ENCODE results near the gene ZC3H7B. TPM values are rescaled to one million over a fixed set of nuclear protein-coding genes. Genes with fewer than 3 reads are reported as not detected.

Gene ZC3H7B
- polyA plus RNA-seq, 3 donors: 20.0 to 42.5 (median 34.9) TPM

DNA sequence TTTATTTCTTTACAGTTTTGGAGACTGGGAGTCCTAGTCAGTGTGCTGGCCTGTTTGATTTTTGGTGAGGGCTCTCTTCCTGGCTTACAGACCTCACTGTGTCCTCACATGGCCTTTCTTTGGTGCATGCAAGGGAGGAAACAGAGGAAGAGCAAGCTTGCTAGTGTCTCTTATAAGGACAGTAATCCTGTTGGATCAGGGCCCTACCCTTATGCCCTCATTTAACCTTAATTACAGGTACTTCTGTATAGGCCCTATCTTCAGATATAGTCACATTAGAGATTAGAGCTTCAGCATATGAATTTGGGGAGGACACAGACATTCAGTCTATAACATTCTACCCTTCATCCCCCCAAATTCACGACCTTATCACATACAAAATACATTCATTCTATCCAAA is 14.3 kb downstream of the ZC3H7B start:
- 72 to 84% (median 81%) methylated on average over 1 of the region's 1 CpG for WGBS, 3 donors
- H3K27ac ChIP-seq (ENCODE audit: low read depth, low read length): no peak overlapping the region

DNA sequence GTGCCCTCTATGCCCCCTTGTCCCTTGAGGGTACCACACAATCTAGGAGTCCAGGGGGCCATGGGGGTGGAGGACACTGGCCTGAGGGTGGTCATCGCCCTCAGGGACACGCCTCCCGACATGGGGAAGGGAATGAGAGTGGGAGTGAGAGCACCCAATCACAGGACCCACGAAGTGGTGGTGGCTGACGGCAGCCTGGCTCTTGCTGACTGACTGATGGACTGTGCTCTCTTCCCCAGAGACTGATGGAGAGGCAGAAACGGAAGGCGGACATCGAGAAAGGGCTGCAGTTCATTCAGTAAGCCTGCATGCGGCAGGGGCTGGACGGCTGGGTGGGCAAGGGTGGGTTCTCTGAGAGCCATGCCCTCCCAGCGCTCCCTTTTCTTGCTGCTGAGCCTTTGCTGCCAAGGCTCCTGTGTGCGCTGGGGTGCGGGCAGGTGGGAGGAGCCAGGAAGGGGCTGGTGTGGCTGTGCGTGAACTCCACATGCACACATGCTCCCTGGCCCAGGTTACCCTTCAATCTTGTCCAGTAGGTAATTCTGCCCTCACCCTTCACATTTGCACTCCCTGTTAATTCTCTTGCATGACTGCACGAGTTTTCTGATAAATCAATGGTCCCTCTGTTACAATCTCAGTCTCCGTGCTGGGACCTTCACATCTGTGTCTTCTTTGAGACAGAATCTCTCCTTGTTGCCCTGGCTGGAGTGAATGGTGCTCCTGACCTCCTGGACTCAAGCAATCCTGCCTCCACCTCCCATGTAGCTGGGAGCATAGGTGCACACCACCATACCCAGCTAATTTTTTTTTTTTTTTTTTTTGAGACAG is 19.3 kb downstream of the ZC3H7B start:
- no peak overlapping the region for H3K27ac ChIP-seq (ENCODE audit: low read depth, low read length)
- 88 to 92% (median 90%) methylated on average over 16 of the region's 16 CpGs for whole genome bisulfite sequencing, 3 donors

DNA sequence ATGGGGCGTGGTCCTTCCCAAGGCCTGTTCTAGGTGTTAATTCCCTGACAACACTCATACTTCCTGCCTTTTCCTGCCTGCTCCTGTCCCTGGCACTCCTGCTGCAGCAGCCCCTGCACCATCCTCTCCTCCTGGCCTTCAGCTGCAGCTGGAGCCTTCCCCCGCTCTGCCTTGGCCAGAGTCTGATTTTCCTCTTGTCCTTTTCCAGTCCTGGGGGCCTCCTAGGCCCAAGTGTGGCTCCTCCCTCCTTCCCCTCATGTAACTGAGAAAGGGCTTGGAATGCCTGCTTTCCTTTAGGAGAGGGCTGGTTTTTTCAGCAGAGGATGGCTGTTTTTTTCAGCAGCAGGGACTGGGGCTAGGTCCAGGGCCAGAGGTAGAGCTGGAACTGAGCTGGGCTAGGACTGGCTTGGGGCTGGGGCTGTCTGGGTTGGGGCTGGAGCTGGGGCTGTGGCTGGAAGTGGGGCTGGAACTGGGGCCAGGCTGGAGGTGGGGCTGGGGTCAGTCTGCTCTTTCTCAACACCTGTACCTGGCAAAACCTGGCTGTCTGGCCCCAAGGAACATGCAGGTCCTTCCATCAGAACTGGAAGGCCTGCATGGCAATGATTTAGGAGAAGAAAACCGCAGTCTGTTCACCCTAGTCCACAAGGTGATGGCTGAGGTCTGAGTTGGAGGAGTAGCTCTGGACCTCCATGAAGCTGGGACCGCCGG is 23.6 kb downstream of the ZC3H7B start:
- no peak overlapping the region for H3K27ac ChIP-seq (ENCODE audit: low read depth, low read length)
- 95 to 98% (median 95%) methylated on average over 4 to 5 of the region's 5 CpGs for WGBS, 3 donors

- 82 to 96% (median 86%) methylated on average over 15 to 16 of the region's 16 CpGs for WGBS, 3 donors
- H3K27ac ChIP-seq (ENCODE audit: low read depth, low read length): no peak overlapping the region
These were observed 25.8 kb downstream of the ZC3H7B start for GRCh38 chr22:41327124-41327523.

GRCh38 chr22:41330169-41330568 is 28.8 kb downstream of the ZC3H7B start:
- WGBS, 3 donors: 94 to 95% (median 95%) methylated on average over 7 of the region's 7 CpGs
- no peak overlapping the region for H3K27ac ChIP-seq (ENCODE audit: low read depth, low read length)

GRCh38 chr22:41332217-41332939 is 31.1 kb downstream of the ZC3H7B start:
- H3K27ac ChIP-seq (ENCODE audit: low read depth, low read length): no peak overlapping the region
- 88 to 90% (median 90%) methylated on average over 15 of the region's 15 CpGs for WGBS, 3 donors

GRCh38 chr22:41333806-41334205 is 32.5 kb downstream of the ZC3H7B start:
- WGBS, 3 donors: 94 to 100% (median 96%) methylated on average over 3 of the region's 3 CpGs
- no peak overlapping the region for H3K27ac ChIP-seq (ENCODE audit: low read depth, low read length)

DNA sequence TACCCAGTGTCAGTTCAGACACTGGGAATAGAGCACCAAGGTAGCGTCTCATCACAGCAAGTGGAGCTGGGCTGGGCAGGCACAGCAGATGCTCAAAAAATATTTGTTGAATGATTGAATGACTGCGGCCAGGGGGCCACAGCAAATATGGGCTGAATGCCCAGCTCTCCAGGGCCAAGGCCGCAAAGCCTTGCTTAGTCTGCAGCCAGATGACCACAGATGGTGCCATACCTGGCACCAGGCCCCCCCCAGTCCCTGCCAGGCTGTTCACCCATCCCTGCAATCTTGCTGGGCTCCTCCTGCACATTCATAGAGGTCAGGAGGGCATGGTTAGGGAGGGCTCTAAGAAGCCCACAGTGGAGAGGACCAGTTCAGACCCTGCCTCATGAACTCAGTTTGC is 32.9 kb downstream of the ZC3H7B start:
- WGBS, 3 donors: 49 to 90% (median 85%) methylated on average over 3 of the region's 3 CpGs
- H3K27ac ChIP-seq (ENCODE audit: low read depth, low read length): no peak overlapping the region

DNA sequence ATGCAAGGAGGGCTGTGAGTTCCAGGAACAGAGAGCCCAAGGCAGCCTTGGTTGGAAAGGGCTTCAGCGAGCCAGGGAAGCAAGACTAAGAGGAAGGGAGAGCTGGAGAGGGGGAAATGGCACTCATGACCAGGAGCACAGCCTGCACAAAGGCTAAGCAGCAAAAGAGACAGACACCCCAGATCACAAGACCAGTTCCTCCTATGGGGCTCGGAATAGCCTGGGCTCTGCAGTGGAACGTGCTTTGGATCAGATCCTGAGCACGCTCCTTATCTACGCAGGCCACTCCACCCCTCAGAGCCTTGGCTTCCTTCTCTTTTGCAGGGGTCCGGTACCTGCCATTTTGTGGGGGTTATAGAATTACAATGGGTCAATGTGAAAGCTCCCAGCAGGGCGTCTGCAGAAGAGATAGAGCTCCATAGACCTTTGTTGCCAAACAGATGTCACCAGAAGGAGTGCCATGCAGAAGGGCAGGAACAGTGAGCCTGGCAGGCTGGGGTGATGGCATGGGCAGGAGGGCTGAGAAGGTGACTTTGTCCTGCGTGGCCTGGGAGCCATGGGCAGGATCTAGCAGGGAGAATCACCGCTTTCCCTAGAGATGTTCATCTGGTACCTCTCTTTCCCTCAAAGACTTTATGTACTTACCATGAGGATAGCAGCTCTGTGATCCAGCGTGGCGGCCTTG is 33.8 kb downstream of the ZC3H7B start:
- 91 to 97% (median 97%) methylated on average over 11 of the region's 11 CpGs for WGBS, 3 donors
- no peak overlapping the region for H3K27ac ChIP-seq (ENCODE audit: low read depth, low read length)

DNA sequence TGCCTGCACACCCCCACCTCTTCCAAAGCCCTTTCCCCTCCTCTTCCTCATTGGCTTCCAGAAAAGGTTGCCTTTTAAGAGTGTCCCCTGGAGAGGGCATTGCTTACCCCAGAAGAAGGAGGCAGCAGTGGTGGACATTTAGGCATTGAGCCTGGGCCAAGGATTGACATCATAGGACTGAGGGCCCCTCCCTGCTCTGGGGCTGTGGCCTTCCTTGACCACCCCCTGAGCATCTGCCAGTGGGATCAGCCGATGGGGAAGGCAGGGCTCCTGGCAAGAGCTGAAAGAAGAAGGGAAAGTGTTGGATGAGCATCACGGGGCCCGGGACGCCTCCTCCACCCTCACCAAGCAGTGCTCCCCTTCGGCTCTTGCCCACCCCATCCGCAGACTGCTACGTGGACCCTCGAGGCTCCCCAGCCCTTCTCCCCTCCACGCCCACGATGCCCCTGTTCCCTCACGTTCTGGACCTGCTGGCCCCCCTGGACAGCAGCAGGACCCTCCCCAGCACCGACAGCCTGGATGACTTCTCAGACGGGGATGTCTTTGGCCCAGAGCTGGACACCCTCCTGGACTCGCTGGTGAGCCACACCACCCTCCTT is 37.4 kb downstream of the ZC3H7B start:
- 74 to 89% (median 82%) methylated on average over 13 to 14 of the region's 14 CpGs for WGBS, 3 donors
- no peak overlapping the region for H3K27ac ChIP-seq (ENCODE audit: low read depth, low read length)

DNA sequence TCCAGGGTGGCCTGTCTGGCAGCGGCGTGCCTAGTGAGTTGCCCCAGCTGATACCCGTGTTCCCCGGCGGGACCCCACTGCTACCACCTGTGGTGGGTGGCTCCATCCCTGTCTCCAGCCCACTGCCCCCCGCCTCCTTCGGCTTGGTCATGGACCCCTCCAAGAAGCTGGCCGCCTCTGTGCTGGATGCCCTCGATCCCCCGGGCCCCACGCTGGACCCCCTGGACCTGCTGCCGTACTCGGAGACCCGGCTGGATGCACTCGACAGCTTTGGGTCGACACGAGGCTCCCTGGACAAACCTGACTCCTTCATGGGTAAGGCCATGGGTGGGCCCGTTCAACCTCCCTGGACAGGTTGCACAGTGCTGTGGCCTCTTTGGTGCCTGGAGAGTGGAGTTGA is 38.5 kb downstream of the ZC3H7B start:
- H3K27ac ChIP-seq (ENCODE audit: low read depth, low read length): no peak overlapping the region
- WGBS, 3 donors: 93 to 96% (median 96%) methylated on average over 18 of the region's 18 CpGs

GRCh38 chr22:41340357-41340756 is 39.0 kb downstream of the ZC3H7B start:
- H3K27ac ChIP-seq (ENCODE audit: low read depth, low read length): no peak overlapping the region
- 74 to 86% (median 76%) methylated on average over 11 of the region's 11 CpGs for WGBS, 3 donors

- H3K27ac ChIP-seq (ENCODE audit: low read depth, low read length): no peak overlapping the region
- 95 to 97% (median 95%) methylated on average over 8 of the region's 8 CpGs for WGBS, 3 donors
These were observed 39.7 kb downstream of the ZC3H7B start for GRCh38 chr22:41341012-41341411.

DNA sequence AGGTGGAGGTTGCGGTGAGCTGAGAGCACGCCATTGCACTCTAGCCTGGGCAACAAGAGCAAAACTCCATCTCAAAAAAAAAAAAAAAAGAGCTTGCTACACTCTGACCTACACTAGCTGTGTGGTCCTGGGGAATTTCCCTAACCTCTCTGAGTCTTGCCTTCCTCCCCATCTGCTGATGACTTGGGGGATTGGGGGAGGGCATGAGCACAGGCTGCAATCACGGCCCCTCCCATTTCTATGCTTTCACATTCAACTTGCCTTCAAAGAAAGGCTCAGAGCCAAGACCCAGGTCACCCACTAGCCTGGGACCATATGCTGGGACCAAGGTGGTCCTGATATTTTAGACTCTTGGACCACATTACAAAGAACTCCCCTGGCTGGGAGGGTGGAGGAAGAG is 40.7 kb downstream of the ZC3H7B start:
- no peak overlapping the region for H3K27ac ChIP-seq (ENCODE audit: low read depth, low read length)
- 84 to 96% (median 85%) methylated on average over 3 of the region's 3 CpGs for WGBS, 3 donors

GRCh38 chr22:41343300-41343699 is 42.0 kb downstream of the ZC3H7B start:
- WGBS, 3 donors: 93 to 95% (median 94%) methylated on average over 18 of the region's 18 CpGs
- no peak overlapping the region for H3K27ac ChIP-seq (ENCODE audit: low read depth, low read length)

DNA sequence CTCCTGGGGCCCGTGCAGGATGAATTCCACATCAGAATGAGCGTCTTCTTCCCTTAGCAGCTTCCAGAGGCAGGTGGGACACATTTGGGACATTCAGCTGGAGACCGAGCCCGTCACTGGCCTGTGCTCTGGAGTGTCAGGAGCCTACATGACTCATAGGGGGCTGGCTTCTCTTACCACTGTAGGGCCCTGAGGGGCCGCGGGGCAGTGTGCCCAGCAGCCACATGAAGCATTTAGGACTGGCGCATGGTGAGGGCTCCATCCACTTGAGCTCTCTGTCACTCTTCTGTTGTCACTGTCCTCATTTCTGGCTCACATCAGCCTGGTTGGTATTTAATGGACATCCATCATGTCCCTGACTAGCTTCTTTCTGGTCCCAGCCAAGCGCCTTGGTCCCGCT is 42.4 kb downstream of the ZC3H7B start:
- H3K27ac ChIP-seq (ENCODE audit: low read depth, low read length): no peak overlapping the region
- WGBS, 3 donors: 94 to 97% (median 95%) methylated on average over 9 of the region's 9 CpGs

DNA sequence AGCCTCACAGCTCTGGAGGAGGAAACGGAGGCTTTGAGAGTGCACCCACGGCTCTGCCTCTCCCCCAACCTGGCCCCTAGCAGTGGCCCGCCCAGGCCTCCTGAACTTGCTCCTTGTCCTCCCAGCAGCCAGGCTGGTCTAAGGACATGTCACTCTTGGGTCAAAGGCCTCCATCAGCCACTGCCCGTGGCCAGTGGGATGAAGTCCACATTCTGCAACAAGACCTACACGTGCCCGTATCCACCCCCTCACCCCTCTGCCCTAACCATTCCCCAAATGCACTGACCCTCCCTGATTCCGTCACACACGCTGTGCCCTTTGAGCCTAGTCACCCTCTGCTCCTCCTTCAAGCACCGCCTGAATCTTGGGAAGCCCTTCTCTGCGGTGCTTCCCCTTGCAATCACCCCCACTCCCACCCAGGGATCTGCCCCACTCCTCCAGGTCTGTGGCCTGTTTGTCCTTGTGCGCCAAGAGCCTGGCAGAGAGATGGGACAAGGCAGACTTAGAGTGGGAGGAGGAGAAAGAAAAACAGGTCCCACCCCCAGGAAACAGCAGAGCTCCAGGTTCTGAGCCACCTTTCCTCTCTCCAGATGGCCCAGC is 43.0 kb downstream of the ZC3H7B start:
- no peak overlapping the region for H3K27ac ChIP-seq (ENCODE audit: low read depth, low read length)
- WGBS, 3 donors: 88 to 90% (median 89%) methylated on average over 11 of the region's 11 CpGs

- WGBS, 3 donors: 94 to 97% (median 96%) methylated on average over 24 of the region's 24 CpGs
- no peak overlapping the region for H3K27ac ChIP-seq (ENCODE audit: low read depth, low read length)
These were observed 44.5 kb downstream of the ZC3H7B start for GRCh38 chr22:41345807-41346335.

All from adipose tissue (tissue), 3 donors.